Measurements from ENCODE around the gene DMAC2.

Gene DMAC2

DNA sequence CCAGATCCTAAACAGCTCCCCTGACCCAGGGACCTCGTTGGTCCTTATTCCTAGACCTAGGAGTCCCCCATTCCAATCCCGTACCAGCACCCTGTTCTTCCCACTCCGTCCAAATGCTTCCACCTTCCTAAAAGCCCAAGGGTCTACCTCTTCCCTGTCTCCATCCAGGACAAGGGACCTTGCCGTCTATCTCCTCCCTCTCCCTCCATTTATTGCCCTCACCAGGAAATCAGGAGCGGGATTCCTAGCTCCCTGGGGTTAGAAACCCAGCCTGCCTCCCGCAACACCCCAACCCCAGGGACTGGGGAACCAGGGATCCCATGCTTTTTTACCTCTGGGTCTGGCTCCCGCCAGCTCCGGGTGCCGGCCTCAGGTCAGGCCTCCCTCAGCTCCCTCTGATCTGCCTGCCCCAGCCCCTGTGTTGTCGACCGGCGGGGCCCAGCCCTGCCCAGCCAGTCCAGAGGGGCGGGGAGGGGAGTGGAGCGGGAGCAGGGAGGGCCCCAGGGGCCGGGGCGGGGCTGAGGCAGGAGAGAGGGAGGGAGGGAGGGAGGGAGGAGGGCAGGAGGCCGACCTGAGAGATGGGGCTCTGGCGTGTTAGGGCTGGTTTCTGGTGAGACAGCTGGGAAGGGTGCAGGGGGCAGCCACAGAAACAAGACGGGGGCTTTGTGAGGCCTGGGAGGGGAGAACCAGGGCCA, 12.6 kb downstream of the DMAC2 start, which contains the start of gene B3GNT8:
B3GNT8 (minus strand) TSS at position 423 of the 695 bp plus-strand sequence. CDS start 596 bp downstream, outside the sequence.
- Histone ChIP-seq H3K4me3 (ENCODE audit: low read length) (peak within 1 kb of the TSS; percentile 51), H3K4me2 (ENCODE audit: low read length) (peak within 1 kb of the TSS; percentile 51), H3K9me3 (replicated peaks; ENCODE audit: low read length) (no peaks in the 10 kb centered on the region), H3K4me1 (ENCODE audit: control insufficient read depth, insufficient read depth, low read length) (peaks cover 13% of the 10 kb centered on the region), H3K27me3 (ENCODE audit: control insufficient read depth, insufficient read depth, low read length) (no peaks in the 10 kb centered on the region), H3K36me3 (ENCODE audit: insufficient read depth, low read length) (peaks cover 14% of the 10 kb centered on the region), H3K9ac (ENCODE audit: low read depth, low read length) (peak within 1 kb of the TSS; percentile 65)

DNA sequence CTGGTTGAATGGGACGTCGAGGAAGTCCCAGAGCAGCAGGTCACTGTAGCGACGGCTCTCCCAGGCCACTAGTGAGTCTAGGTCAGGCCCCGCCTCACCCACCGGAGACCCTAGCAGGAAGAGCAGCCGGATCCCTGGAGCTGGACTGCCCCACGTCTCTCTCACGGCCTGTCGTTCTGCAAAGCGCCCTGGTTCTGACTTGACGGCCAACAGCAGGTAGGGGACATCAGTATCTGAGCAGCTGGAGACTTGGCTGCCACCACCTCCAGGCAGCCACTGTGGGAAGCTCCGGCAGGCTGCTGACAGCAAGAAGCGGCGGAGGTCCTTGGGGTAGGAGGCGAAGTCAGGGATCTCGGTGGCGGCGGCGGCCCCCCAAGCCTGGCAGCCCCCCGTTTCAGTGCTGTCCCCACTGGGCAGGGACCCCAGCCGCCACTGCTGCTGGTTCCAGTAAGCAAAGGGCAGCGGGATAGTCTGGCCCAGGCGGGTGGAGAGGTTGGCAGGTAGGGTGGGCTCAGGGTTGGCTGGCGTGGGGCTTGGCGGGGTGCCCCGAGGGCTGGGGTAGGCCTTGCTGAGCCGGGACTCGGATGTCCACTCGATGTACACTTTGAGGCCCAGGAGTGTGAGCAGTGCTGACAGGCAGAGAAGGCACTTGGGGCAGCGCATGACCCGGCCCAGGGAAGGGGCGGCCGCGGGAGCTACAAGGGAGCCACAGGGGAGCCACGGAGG, 13.4 kb downstream of the DMAC2 start:
- no peak overlapping the region for H3K4me3 ChIP-seq (ENCODE audit: low read length)

DNA sequence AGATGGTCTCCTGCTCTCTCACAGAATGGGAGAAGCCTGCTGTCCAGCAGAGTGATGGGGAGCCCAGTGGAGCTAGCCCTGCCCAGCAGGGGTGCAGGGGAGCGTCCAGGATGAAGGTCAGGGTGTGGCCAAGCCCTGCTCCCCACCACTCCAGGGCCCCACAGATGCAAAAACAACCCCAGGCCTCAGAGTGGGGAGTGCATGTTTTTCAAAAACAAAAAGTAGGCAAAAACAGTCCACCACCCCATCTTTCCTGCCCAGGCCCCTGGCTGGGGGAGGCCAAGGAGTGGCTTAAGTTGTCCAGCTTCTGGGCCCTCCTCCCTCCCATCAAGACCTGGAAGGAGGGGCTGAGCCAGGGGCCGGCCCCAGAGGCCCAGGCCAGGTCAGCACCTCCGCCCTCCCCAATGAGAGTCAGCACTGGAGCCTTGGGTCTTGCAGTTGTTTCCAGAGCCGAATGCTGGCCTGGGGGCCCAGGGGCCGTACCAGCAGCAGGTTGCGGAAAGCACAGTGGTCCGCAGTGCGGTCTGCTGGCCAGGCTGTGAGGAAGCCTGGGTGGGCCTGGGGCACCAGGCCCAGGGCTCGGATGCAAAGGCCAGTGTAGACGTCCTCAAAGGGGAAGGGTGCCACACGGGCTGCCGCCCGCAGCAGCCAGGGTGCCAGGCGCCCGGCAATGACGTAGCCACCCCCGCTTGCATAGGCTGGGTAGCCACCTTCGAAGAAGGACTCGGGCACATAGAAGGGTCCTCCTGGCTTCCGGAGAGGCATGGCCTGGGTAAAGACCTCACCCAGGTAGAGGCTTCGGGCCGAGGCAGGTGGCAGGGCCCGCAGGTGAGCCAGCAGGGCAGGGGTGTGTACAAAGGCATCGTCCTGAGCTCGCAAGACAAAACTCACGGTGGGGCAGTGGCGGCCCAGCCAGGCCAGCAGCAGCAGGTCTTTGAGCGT, 14.3 kb downstream of the DMAC2 start:
- H3K4me1 ChIP-seq (ENCODE audit: control insufficient read depth, insufficient read depth, low read length) = peaks cover 13% of the 10 kb centered on the region
- no peak overlapping the region for H3K4me3 ChIP-seq (ENCODE audit: low read length)
- H3K9ac ChIP-seq (ENCODE audit: low read depth, low read length) = no peak overlapping the region
- no peak overlapping the region for H3K4me2 ChIP-seq (ENCODE audit: low read length)
- H3K27me3 ChIP-seq (ENCODE audit: control insufficient read depth, insufficient read depth, low read length) = no peaks in the 10 kb centered on the region
- no peaks in the 10 kb centered on the region for H3K9me3 ChIP-seq (replicated peaks; ENCODE audit: low read length)
- H3K36me3 ChIP-seq (ENCODE audit: insufficient read depth, low read length) = peaks cover 11% of the 10 kb centered on the region

More for the DNA sequence above, 13.4 kb downstream of the DMAC2 start:
- Histone ChIP-seq H3K36me3 (ENCODE audit: insufficient read depth, low read length) (peaks cover 11% of the 10 kb centered on the region), H3K9ac (ENCODE audit: low read depth, low read length) (peak overlapping the region; percentile 65), H3K4me1 (ENCODE audit: control insufficient read depth, insufficient read depth, low read length) (peaks cover 13% of the 10 kb centered on the region), H3K27me3 (ENCODE audit: control insufficient read depth, insufficient read depth, low read length) (no peaks in the 10 kb centered on the region), H3K9me3 (replicated peaks; ENCODE audit: low read length) (no peaks in the 10 kb centered on the region), H3K4me2 (ENCODE audit: low read length) (peak overlapping the region; percentile 51)

DNA sequence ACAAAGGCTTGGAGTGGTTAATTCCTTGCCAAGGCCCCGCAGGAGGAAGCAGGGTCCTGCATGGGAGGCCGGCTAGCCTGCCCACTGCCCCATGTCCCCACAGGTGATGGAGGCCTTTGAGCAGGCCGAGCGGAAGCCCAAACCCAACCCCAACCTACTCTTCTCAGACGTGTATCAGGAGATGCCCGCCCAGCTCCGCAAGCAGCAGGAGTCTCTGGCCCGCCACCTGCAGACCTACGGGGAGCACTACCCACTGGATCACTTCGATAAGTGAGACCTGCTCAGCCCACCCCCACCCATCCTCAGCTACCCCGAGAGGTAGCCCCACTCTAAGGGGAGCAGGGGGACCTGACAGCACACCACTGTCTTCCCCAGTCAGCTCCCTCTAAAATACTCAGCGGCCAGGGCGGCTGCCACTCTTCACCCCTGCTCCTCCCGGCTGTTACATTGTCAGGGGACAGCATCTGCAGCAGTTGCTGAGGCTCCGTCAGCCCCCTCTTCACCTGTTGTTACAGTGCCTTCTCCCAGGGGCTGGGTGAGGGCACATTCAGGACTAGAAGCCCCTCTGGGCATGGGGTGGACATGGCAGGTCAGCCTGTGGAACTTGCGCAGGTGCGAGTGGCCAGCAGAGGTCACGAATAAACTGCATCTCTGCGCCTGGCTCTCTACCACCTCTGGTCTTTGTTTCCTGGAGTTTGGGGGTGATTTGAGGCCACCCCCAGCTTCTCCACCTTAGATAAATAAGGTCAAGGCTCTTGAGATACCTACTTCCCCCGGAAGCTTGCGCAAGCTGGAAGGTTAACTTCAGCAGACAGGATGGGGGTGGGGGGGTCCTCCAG, 15.2 kb downstream of the DMAC2 start:
- Histone ChIP-seq H3K4me3 (ENCODE audit: low read length) (no peak overlapping the region), H3K9ac (ENCODE audit: low read depth, low read length) (no peak overlapping the region), H3K36me3 (ENCODE audit: insufficient read depth, low read length) (peaks cover 11% of the 10 kb centered on the region), H3K4me2 (ENCODE audit: low read length) (no peak overlapping the region), H3K9me3 (replicated peaks; ENCODE audit: low read length) (no peaks in the 10 kb centered on the region), H3K27me3 (ENCODE audit: control insufficient read depth, insufficient read depth, low read length) (no peaks in the 10 kb centered on the region), H3K4me1 (ENCODE audit: control insufficient read depth, insufficient read depth, low read length) (peaks cover 13% of the 10 kb centered on the region)

DNA sequence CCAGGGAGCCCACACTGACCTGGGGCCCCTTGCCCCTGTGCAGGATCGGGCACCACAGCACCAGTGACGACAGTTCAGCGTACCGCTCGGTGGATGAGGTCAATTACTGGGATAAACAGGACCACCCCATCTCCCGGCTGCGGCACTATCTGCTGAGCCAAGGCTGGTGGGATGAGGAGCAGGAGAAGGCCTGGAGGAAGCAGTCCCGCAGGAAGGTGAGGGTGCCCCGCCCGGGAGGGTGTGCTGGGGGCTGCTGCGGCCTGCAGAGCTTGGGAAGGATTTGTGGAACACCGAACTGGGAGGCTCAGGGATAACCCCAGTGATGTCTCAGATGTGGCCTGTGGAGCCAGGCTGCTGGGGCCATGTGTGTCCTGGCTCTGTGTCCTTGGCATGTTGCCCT, 16.8 kb downstream of the DMAC2 start:
- Histone ChIP-seq H3K36me3 (ENCODE audit: insufficient read depth, low read length) (peaks cover 19% of the 10 kb centered on the region), H3K27me3 (ENCODE audit: control insufficient read depth, insufficient read depth, low read length) (no peaks in the 10 kb centered on the region), H3K4me2 (ENCODE audit: low read length) (no peak overlapping the region), H3K4me1 (ENCODE audit: control insufficient read depth, insufficient read depth, low read length) (peaks cover 6% of the 10 kb centered on the region), H3K4me3 (ENCODE audit: low read length) (no peak overlapping the region), H3K9ac (ENCODE audit: low read depth, low read length) (no peak overlapping the region), H3K9me3 (replicated peaks; ENCODE audit: low read length) (no peaks in the 10 kb centered on the region)

DNA sequence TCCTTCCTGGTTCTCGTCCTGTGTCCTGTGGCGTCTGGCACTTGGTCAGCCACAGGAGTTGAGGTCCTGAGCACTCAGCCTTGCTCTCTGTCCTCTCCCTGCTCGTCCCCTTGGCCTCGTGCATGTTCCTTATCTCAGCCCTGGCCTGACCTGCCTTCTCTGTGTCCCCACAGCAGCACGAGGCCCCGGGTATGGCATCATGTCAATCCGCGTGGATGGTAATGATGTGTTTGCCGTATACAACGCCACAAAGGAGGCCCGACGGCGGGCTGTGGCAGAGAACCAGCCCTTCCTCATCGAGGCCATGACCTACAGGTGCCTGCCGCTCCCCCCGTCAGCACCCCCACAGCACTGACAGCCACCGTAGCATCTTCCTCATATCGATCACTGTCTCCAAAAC, 17.3 kb downstream of the DMAC2 start:
- Histone ChIP-seq H3K27me3 (ENCODE audit: control insufficient read depth, insufficient read depth, low read length) (no peaks in the 10 kb centered on the region), H3K4me3 (ENCODE audit: low read length) (no peak overlapping the region), H3K36me3 (ENCODE audit: insufficient read depth, low read length) (peaks cover 19% of the 10 kb centered on the region), H3K9me3 (replicated peaks; ENCODE audit: low read length) (no peaks in the 10 kb centered on the region), H3K4me2 (ENCODE audit: low read length) (no peak overlapping the region), H3K9ac (ENCODE audit: low read depth, low read length) (no peak overlapping the region), H3K4me1 (ENCODE audit: control insufficient read depth, insufficient read depth, low read length) (peaks cover 1% of the 10 kb centered on the region)

DNA sequence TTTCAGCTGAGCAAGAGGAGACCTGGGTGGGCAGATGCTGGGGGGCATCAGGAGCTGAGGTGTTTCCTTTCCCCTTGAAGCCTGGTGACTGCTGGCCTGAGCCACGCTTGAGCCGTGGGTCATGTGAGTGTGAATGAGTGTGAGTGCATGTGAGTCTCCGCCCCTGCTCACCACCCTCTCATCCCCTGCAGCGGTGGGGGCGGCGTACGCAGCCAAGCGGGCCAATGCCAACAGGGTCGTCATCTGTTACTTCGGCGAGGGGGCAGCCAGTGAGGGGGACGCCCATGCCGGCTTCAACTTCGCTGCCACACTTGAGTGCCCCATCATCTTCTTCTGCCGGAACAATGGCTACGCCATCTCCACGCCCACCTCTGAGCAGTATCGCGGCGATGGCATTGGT, 17.7 kb downstream of the DMAC2 start:
- H3K9ac ChIP-seq (ENCODE audit: low read depth, low read length) = no peak overlapping the region
- H3K36me3 ChIP-seq (ENCODE audit: insufficient read depth, low read length) = peaks cover 19% of the 10 kb centered on the region
- H3K4me2 ChIP-seq (ENCODE audit: low read length) = no peak overlapping the region
- H3K9me3 ChIP-seq (replicated peaks; ENCODE audit: low read length) = no peaks in the 10 kb centered on the region
- no peaks in the 10 kb centered on the region for H3K4me1 ChIP-seq (ENCODE audit: control insufficient read depth, insufficient read depth, low read length)
- H3K27me3 ChIP-seq (ENCODE audit: control insufficient read depth, insufficient read depth, low read length) = no peaks in the 10 kb centered on the region
- H3K4me3 ChIP-seq (ENCODE audit: low read length) = no peak overlapping the region

DNA sequence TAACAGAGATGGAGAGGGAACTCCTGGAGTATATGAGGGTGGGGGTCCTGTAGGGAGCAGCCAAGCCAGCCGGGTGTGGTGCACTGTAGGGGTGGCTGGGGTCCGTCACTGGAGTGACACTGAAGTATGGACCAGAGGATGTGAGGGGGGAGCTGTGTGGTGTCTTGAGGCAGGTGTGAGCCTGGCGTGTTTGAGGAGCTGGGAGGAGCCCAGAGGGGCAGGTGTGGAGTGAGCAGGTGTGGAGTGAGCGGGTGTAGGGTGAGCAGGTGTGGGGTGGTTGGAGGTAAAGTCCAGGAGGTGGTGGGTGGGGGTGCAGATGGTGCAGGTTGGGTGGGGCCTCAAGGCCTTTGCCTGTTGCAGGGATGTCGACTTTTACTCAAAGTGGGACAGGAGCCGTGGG, 18.4 kb downstream of the DMAC2 start:
- Histone ChIP-seq H3K4me3 (ENCODE audit: low read length) (no peak overlapping the region), H3K27me3 (ENCODE audit: control insufficient read depth, insufficient read depth, low read length) (no peaks in the 10 kb centered on the region), H3K9ac (ENCODE audit: low read depth, low read length) (no peak overlapping the region), H3K9me3 (replicated peaks; ENCODE audit: low read length) (no peaks in the 10 kb centered on the region), H3K4me1 (ENCODE audit: control insufficient read depth, insufficient read depth, low read length) (no peaks in the 10 kb centered on the region), H3K4me2 (ENCODE audit: low read length) (no peak overlapping the region), H3K36me3 (ENCODE audit: insufficient read depth, low read length) (peaks cover 19% of the 10 kb centered on the region)

DNA sequence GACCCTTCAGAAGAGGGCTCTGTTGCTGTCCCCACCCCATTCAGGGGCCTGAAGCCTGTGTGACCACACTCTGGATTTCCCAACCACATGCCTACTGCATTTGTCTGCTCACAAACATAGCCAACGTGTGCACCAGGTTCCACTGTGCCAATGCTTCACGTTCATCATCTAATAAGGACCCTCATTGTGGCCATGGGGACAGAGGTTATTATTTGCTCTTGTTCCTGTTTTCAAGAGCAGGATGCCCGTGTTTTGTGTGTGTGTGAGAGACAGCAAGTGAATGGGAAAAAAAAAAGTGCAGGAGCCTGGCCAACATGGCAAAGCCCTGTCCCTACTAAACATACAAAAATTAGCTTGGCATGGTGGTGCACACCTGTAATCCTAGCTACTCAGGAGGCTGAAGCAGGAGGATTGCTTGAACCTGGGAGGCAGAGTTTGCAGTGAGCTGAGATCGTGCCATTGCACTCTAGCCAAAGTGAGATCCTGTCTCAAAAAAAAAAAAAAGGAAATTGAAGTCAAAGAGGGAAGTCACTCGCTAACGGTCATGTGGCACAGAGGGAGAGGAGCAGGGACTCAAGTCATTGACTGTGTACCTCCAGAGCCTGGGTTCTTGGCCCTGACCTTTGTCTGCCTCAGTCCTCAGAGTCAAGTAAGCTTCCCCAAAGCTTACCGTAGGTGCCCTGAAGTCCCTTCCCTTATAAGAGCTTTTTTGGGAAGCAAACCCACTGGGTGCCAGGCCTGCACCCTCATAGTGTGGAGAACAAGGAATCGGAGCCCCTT, 19.4 kb downstream of the DMAC2 start:
- Histone ChIP-seq H3K36me3 (ENCODE audit: insufficient read depth, low read length) (peaks cover 19% of the 10 kb centered on the region), H3K4me1 (ENCODE audit: control insufficient read depth, insufficient read depth, low read length) (peaks cover 1% of the 10 kb centered on the region), H3K27me3 (ENCODE audit: control insufficient read depth, insufficient read depth, low read length) (no peaks in the 10 kb centered on the region), H3K9me3 (replicated peaks; ENCODE audit: low read length) (no peaks in the 10 kb centered on the region), H3K4me3 (ENCODE audit: low read length) (no peak overlapping the region), H3K4me2 (ENCODE audit: low read length) (no peak overlapping the region), H3K9ac (ENCODE audit: low read depth, low read length) (no peak overlapping the region)

DNA sequence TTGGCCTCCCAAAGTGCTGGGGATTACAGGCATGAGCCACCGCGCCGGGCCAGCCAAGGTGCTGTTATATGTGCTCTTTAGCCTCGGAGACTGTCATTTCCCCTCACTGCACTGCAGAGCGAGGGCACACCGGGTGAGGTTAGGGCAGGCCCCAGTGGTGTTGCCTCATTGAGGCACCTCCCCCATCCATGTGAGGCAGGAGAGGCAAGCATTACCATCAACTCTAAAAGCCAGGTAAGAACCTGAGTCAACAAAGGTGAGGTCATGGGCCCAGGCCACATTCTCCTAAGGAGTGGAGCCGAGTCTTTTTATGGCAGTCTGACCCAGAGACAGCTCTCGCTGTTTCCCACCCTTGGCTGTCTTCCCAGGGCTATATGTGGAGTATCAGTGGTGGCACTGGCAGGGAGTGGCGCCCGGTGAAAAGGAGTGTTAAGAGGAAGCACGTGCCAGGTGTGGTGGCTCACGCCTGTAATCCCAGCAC, 23.5 kb downstream of the DMAC2 start:
- Histone ChIP-seq H3K9ac (ENCODE audit: low read depth, low read length) (no peak overlapping the region), H3K4me2 (ENCODE audit: low read length) (no peak overlapping the region), H3K9me3 (replicated peaks; ENCODE audit: low read length) (no peaks in the 10 kb centered on the region), H3K36me3 (ENCODE audit: insufficient read depth, low read length) (peaks cover 24% of the 10 kb centered on the region), H3K27me3 (ENCODE audit: control insufficient read depth, insufficient read depth, low read length) (no peaks in the 10 kb centered on the region), H3K4me1 (ENCODE audit: control insufficient read depth, insufficient read depth, low read length) (peaks cover 18% of the 10 kb centered on the region), H3K4me3 (ENCODE audit: low read length) (no peak overlapping the region)

Measured in skeletal muscle satellite cell (primary cell).